Activated naive CD4-positive, alpha-beta T cell treated with anti-CD3 and anti-CD28 coated beads for 36 hours (primary cell): ENCODE data around the gene AGPAT3. TPM values are rescaled to one million over a fixed set of nuclear protein-coding genes. Genes with fewer than 3 reads are reported as not detected.
"Not testable (repeated sequence)": the region's sequence is repeated elsewhere in the genome, so short reads cannot be mapped to it uniquely, and the experiment has no call there.

ENCODE experiments used
- CTCF ChIA-PET: fragments of 350-600 bp; sonication (Branson Sonifier 250); formaldehyde crosslinking; loops from one replicate; lab custom pipeline; 2021; ENCODE audit warnings: antibody characterized with exemption; lab: Charles Lee
- DNase-seq: peaks from one replicate; pipeline ENCODE4 v3.0.0-alpha.2; 2020
- H3K27ac Mint-ChIP-seq: one replicate; pipeline ENCODE4 v1.8.0; 2021; ENCODE audit warnings: mild to moderate bottlenecking, mixed read lengths
- H3K27me3 Mint-ChIP-seq: one replicate; pipeline ENCODE4 v1.8.0; 2021; ENCODE audit warnings: low read depth, mixed read lengths
- H3K36me3 Mint-ChIP-seq: one replicate; pipeline ENCODE4 v1.8.0; 2021; ENCODE audit warnings: low read depth, mixed read lengths
- H3K4me1 Mint-ChIP-seq: one replicate; pipeline ENCODE4 v1.8.0; 2021; ENCODE audit warnings: low read depth, mixed read lengths
- H3K4me3 Mint-ChIP-seq: one replicate; pipeline ENCODE4 v1.8.0; 2021; ENCODE audit warnings: mild to moderate bottlenecking, moderate library complexity, mixed read lengths
- H3K9me3 Mint-ChIP-seq: one replicate; pipeline ENCODE4 v1.8.0; 2021; ENCODE audit warnings: mixed read lengths
- intact Hi-C: fragments of 100-400 bp; cut with micrococcal nuclease; formaldehyde crosslinking; loops from one replicate; pipeline ENCODE4 v1.15.1; 2023
- total RNA-seq, 2 experiments: library from RNA; stranded (reverse); gene quantifications; one replicate each; pipeline ENCODE4 v1.2.3, GENCODE V29; 2021

AGPAT3 gene
- total RNA-seq = 10 to 100 TPM; 57.9 to 64.1 TPM

DNA sequence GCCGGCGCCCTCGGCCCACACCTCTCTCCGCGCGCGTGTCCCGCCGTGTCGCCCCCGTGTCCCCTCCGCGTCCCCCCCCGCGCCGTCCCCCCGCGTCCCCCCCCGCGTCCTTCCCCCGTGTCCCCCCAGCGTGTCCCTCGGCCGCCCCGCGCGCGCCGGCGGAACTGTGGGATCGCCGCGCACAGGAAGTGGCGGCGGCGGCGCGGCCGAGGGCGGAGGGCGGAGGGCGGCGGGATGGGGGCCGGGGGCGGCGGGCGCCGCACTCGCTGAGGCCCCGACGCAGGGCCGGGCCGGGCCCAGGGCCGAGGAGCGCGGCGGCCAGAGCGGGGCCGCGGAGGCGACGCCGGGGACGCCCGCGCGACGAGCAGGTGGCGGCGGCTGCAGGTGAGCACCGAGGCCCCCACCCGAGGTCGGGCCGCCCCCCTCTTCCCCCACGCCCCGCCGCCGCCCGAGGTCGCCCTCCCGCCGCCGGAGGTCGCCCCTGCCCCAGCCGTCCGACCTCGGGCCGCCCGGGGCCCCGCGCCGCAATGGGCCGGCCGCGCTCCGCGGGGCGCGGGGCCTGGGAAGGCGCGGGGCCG, at the start of gene AGPAT3:
Gene AGPAT3 (plus strand): TSS at position 262 of the 578 bp plus-strand sequence. CDS start 94,459 bp downstream, outside the sequence.
- Mint-ChIP-seq H3K27me3 (no peaks in the 10 kb centered on the region), H3K36me3 (peaks cover 14% of the 10 kb centered on the region), H3K4me1 (peaks cover 37% of the 10 kb centered on the region), H3K27ac (peak within 1 kb of the TSS; percentile 89), H3K4me3 (peak within 1 kb of the TSS; percentile 75), H3K9me3 (no peaks in the 10 kb centered on the region)
- DNase-seq = peak; percentile 34
- intact Hi-C loops = loop anchor here (1.0 to 5.0 kb wide), 3 partner anchors 54 to 147 kb away; partner anchors contain the start of gene TRAPPC10
- CTCF ChIA-PET = no interaction called here

GRCh38 chr21:43815991-43816390, 49.0 kb upstream of the AGPAT3 start:
- Mint-ChIP-seq H3K27me3 (no peaks in the 10 kb centered on the region), H3K4me1 (peaks cover 3% of the 10 kb centered on the region), H3K27ac (no peak overlapping the region), H3K4me3 (no peak overlapping the region), H3K36me3 (peaks cover 5% of the 10 kb centered on the region), H3K9me3 (peaks cover 6% of the 10 kb centered on the region)
- DNase-seq = no peak
- intact Hi-C loops = no loop called here
- CTCF ChIA-PET = no interaction called here

DNA sequence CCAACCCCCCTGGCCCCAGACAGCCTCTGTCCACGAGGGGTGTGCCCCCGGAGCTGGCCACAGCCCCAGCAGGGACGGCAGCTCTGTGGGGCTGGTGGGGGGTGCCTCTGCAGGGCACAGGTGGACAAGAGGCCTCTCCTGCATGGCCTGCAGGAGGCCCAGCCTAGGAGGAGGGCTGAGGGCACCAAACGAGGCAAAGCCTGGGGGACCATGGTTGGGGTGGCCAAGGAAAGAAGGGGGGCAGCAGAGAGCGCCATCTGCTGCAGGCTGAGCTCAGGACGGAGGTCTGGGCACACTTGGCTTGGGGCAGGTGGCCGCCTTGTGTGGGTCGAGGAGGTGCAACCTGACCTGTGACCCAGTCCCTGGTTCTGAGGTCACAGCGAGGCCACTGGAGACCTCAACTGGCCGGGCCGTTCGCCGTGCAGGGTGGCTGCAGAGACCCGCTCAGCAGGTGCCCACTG, 48.4 kb upstream of the AGPAT3 start:
- H3K27ac Mint-ChIP-seq = no peak overlapping the region

DNA sequence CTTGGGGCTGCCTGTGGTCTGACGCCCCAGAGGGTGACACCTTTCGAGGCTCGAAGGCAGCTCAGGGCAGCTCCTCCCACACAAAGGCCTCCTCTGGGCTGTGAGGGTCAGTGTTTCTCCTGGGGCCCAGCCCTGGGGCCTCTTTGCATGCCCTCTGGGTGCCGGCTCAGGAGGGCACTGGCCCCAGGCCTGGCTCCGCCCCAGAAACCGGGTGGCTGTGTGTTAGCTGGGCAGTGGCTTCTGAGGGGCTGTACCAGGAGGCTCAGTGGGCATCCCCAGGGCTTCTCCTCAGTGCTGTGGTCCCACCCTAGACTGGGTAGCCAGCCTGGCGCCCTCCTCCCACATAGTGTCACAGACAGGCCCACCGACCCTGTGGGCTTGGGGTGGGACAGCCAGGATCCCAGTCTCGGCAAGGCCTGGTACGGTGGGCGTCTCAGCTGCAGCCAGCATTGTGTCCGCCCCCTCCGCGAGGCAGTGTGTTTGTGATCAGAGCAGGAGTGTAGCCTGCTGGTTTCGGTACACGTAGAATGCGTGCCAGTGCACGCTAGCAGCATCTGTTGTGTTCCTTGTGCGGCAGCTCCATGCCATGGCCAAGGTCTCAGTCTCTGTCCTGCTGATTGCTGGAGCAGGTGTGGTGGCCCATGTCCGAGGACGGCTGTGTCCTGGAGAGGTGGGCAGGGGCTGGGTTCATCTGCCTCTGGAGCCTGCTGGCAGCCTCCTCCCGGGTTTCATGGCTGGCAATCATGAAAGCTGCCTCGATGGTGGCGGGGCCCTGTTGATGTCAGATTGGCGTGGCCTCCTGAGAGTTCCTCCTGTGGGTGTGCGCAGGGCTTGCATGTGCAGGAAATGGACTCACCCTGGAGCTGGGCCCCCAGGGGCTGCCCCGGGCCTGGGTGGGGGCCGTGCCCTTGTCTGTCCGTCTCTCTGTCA, 47.6 kb upstream of the AGPAT3 start:
- Mint-ChIP-seq H3K27ac (no peak overlapping the region), H3K36me3 (peaks cover 5% of the 10 kb centered on the region), H3K4me1 (peaks cover 3% of the 10 kb centered on the region), H3K9me3 (peaks cover 6% of the 10 kb centered on the region), H3K4me3 (no peak overlapping the region), H3K27me3 (no peaks in the 10 kb centered on the region)
- intact Hi-C loops = no loop called here
- CTCF ChIA-PET = interaction anchor here (0.6 to 1.4 kb wide), 2 partner anchors 95 to 158 kb away, joined by 3 to 6 read pairs; no protein-coding TSS in a partner anchor
- DNase-seq = no peak

More for the DNA sequence above, 48.4 kb upstream of the AGPAT3 start:
- H3K4me3 Mint-ChIP-seq = no peak overlapping the region
- DNase-seq = no peak
- peaks cover 6% of the 10 kb centered on the region for H3K9me3 Mint-ChIP-seq
- peaks cover 5% of the 10 kb centered on the region for H3K36me3 Mint-ChIP-seq
- CTCF ChIA-PET = interaction anchor here (0.6 kb wide), 1 partner anchor 94 kb away, joined by 6 read pairs; no protein-coding TSS in a partner anchor
- peaks cover 3% of the 10 kb centered on the region for H3K4me1 Mint-ChIP-seq
- intact Hi-C loops = no loop called here
- no peaks in the 10 kb centered on the region for H3K27me3 Mint-ChIP-seq

- Mint-ChIP-seq H3K27ac (no peak overlapping the region), H3K9me3 (peaks cover 6% of the 10 kb centered on the region), H3K4me1 (peaks cover 3% of the 10 kb centered on the region), H3K27me3 (no peaks in the 10 kb centered on the region), H3K4me3 (no peak overlapping the region), H3K36me3 (peaks cover 5% of the 10 kb centered on the region)
- CTCF ChIA-PET = interaction anchor here (1.4 kb wide), 1 partner anchor 157 kb away, joined by 3 read pairs; no protein-coding TSS in a partner anchor
- no peak for DNase-seq
- intact Hi-C loops = no loop called here
These were observed 46.3 kb upstream of the AGPAT3 start for GRCh38 chr21:43818685-43819084.

- Mint-ChIP-seq H3K27me3 (no peaks in the 10 kb centered on the region), H3K9me3 (peaks cover 6% of the 10 kb centered on the region), H3K4me1 (peaks cover 2% of the 10 kb centered on the region), H3K4me3 (no peak overlapping the region), H3K27ac (no peak overlapping the region), H3K36me3 (peaks cover 5% of the 10 kb centered on the region)
- intact Hi-C loops = no loop called here
- DNase-seq = no peak
- CTCF ChIA-PET = no interaction called here
These were observed 45.3 kb upstream of the AGPAT3 start for GRCh38 chr21:43819511-43820405.

DNA sequence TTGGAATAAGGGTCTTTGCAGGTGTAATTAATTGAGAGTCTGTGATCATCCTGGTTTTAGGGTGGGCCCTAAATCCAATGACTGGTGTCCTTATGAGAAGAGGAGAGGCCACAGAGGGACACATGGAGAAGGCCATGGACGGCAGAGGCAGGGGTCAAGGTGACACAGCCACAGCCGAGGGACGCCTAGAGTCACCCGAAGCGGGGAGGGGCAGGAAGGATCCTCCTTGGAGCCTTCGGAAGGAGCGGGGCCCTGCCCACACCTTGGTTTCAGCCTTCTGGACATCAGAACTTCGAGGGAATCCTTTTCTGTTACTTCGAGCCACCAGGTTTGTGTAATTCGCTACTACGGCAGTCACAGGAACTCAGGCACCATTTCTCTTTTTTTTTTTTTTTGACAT, 44.6 kb upstream of the AGPAT3 start:
- H3K27me3 Mint-ChIP-seq = no peaks in the 10 kb centered on the region
- no peak for DNase-seq
- CTCF ChIA-PET = no interaction called here
- peaks cover 5% of the 10 kb centered on the region for H3K36me3 Mint-ChIP-seq
- no peak overlapping the region for H3K27ac Mint-ChIP-seq
- no peaks in the 10 kb centered on the region for H3K4me1 Mint-ChIP-seq
- intact Hi-C loops = no loop called here
- H3K9me3 Mint-ChIP-seq = peaks cover 6% of the 10 kb centered on the region
- no peak overlapping the region for H3K4me3 Mint-ChIP-seq

- H3K9me3 Mint-ChIP-seq, H3K27me3 Mint-ChIP-seq, H3K36me3 Mint-ChIP-seq, intact Hi-C loops, CTCF ChIA-PET, H3K4me1 Mint-ChIP-seq, H3K27ac Mint-ChIP-seq, H3K4me3 Mint-ChIP-seq, DNase-seq: not testable (repeated sequence)
These were observed 42.9 kb upstream of the AGPAT3 start for GRCh38 chr21:43822166-43822565.

- intact Hi-C loops, H3K27me3 Mint-ChIP-seq: not testable (repeated sequence)
These were observed 42.3 kb upstream of the AGPAT3 start for GRCh38 chr21:43822741-43823140.

GRCh38 chr21:43824333-43825241, 40.4 kb upstream of the AGPAT3 start:
- Mint-ChIP-seq H3K9me3 (no peaks in the 10 kb centered on the region), H3K4me1 (no peaks in the 10 kb centered on the region), H3K27ac (no peak overlapping the region), H3K27me3 (no peaks in the 10 kb centered on the region), H3K36me3 (no peaks in the 10 kb centered on the region), H3K4me3 (no peak overlapping the region)
- CTCF ChIA-PET = no interaction called here
- no peak for DNase-seq
- intact Hi-C loops = no loop called here

More at GRCh38 chr21:43822741-43823140, 42.3 kb upstream of the AGPAT3 start:
- H3K9me3 Mint-ChIP-seq, DNase-seq, H3K27ac Mint-ChIP-seq, H3K36me3 Mint-ChIP-seq, H3K4me3 Mint-ChIP-seq, H3K4me1 Mint-ChIP-seq, CTCF ChIA-PET: not testable (repeated sequence)
